HG03064 (cell line): Measurements from ENCODE around the gene NUP88.
A peak's percentile ranks its signal among the peaks of the same experiment; 100 is the strongest.

Experiments used
- ATAC-seq: cut with Tn5 transposase; IDR thresholded peaks from one replicate; pipeline ENCODE4 v1.9.1; 2021; ENCODE audit warnings: low read depth; ENCODE audit not compliant: unreplicated experiment

Gene NUP88

GRCh38 chr17:5419959-5420653 is 644 bp upstream of the NUP88 start, which contains the start of gene RPAIN:
RPAIN (plus strand) TSS chr17:5420182; CDS start chr17:5420211, 29 bp downstream.
- ATAC-seq: peak; percentile 61

- ATAC-seq: no peak
These were observed 555 bp downstream of the NUP88 start for GRCh38 chr17:5418858-5419355.

GRCh38 chr17:5416901-5417300 is 2.6 kb downstream of the NUP88 start:
- ATAC-seq: no peak

GRCh38 chr17:5413682-5414081 is 5.8 kb downstream of the NUP88 start:
- ATAC-seq: no peak

- no peak for ATAC-seq
These were observed 8.7 kb downstream of the NUP88 start for GRCh38 chr17:5410594-5411272.

GRCh38 chr17:5408186-5408585 is 11.3 kb downstream of the NUP88 start:
- no peak for ATAC-seq

- ATAC-seq: no peak
These were observed 14.1 kb downstream of the NUP88 start for GRCh38 chr17:5405400-5405799.

- ATAC-seq: no peak
These were observed 19.7 kb downstream of the NUP88 start for GRCh38 chr17:5399767-5400166.

GRCh38 chr17:5396612-5397011 is 22.9 kb downstream of the NUP88 start:
- no peak for ATAC-seq

- no peak for ATAC-seq
These were observed 27.8 kb downstream of the NUP88 start for GRCh38 chr17:5391678-5392077.

- ATAC-seq: no peak
These were observed 37.9 kb downstream of the NUP88 start for GRCh38 chr17:5381542-5381941.

GRCh38 chr17:5380491-5381135 is 38.8 kb downstream of the NUP88 start:
- ATAC-seq: no peak

GRCh38 chr17:5379351-5380107 is 39.9 kb downstream of the NUP88 start:
- no peak for ATAC-seq

GRCh38 chr17:5378566-5379207 is 40.8 kb downstream of the NUP88 start:
- no peak for ATAC-seq

- ATAC-seq: no peak
These were observed 46.4 kb downstream of the NUP88 start for GRCh38 chr17:5373112-5373511.

- ATAC-seq: no peak
These were observed 49.1 kb downstream of the NUP88 start for GRCh38 chr17:5370411-5370810.

GRCh38 chr17:5365831-5366230 is 53.6 kb downstream of the NUP88 start:
- ATAC-seq: no peak

GRCh38 chr17:5364696-5365095 is 54.8 kb downstream of the NUP88 start:
- no peak for ATAC-seq

GRCh38 chr17:5364156-5364555 is 55.3 kb downstream of the NUP88 start:
- ATAC-seq: no peak

GRCh38 chr17:5362162-5362811 is 57.2 kb downstream of the NUP88 start:
- no peak for ATAC-seq
